Caki2 (cell line): Measurements from ENCODE around the gene CDH4. TPM values are rescaled to one million over a fixed set of nuclear protein-coding genes. Genes with fewer than 3 reads are reported as not detected.
"Not testable (repeated sequence)": the region's sequence is repeated elsewhere in the genome, so short reads cannot be mapped to it uniquely, and the experiment has no call there.

Experiments used
- DNase-seq: peaks from one replicate; pipeline ENCODE4 v3.0.0-alpha.2; 2015; ENCODE audit warnings: low read depth
- in situ Hi-C: cut with HindIII; loops from 2 replicates; pipeline ENCODE4 v1.10.0; 2016; ENCODE audit warnings: low sequenced_read_pairs, low pct_unique_long_range_greater_than_20kb, mixed read lengths
- total RNA-seq: library from RNA; depleted of rRNA; stranded (reverse); fragments of >200 nt; shearing (Covaris generic); gene quantifications from 2 replicates; pipeline ENCODE4 v1.2.3, GENCODE V29; 2014; ENCODE audit warnings: low replicate concordance

CDH4 gene
- total RNA-seq, 1 experiment from 2014 or later, result 2.7 TPM

DNA sequence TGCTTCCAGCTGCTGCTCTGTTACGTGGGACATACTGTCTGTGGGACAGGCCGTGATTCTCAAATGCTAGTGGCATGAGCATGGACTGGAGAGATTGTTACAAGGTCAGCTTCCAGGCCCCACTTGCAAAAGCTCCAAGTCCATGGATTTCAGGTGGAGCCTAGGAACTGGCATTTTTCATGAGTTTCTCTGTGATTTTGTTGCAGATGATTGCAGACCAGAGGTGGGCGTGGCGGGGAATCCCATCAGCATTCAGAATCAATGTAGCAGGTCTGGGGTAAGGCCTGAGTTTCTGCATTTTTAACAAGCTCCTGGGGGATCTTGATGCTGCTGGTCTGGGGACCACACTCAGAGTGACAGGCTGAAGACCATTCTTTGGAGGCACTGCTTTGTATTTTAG lies 2.4 kb upstream of the CDH4 start:
- DNase-seq, result no peak
- in situ Hi-C loops, result no loop called here

DNA sequence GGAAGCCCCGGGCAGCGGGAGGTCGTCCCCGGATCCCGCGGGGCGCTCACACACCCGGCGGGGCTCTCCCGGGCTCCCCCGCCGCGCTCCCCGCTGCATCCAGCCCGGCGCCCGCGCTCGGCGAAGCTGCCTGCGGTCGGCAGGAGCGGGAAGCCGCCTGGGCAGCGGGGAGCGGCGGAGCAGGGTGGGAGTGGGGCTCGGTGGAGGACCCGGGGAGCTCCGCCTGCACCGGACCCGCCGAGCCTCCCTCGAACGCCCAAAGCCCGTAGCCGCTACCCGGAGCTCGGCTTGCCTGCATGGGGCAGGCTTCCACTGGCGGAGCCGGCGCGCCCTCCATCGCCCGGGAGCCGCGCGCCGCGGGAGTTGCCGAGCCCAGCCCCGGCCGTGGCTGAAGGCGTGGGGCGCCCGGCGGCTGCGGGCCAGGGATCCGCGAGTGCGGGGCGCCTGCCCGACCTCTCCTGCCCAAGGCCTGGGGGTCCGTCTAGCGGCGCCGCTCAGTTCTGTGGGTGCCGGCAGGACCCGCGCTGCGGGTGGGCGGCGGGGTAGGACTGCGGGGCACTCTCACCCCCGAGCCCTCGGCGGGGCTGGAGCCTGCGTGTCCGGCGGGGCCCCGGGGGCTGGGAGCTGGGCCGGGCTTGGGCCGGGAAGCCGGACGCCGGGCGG lies 671 bp downstream of the CDH4 start:
- in situ Hi-C loops, result no loop called here

DNA sequence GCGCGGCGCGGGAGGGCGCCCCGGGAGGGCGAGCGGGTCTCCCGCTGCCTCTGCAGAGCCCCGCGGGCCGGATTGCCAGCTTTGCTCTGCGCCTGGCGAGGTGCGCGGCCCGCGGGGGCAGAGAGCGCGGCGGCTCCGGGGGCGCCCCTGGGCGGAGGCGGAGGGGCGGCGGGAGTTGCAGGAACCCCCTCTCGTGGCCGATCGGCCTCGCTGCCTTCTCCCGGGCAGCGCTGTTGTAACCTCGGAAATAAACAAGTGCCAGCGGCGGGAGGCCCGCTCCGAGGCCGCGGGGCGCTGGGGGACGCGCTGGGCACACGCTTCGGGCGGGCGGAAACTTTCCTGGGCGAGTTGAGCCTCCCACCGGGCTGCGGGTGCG lies 1.2 kb downstream of the CDH4 start:
- peak; percentile 31 for DNase-seq
- in situ Hi-C loops, result no loop called here

More for the DNA sequence above, 671 bp downstream of the CDH4 start:
- DNase-seq, result peak; percentile 44

DNA sequence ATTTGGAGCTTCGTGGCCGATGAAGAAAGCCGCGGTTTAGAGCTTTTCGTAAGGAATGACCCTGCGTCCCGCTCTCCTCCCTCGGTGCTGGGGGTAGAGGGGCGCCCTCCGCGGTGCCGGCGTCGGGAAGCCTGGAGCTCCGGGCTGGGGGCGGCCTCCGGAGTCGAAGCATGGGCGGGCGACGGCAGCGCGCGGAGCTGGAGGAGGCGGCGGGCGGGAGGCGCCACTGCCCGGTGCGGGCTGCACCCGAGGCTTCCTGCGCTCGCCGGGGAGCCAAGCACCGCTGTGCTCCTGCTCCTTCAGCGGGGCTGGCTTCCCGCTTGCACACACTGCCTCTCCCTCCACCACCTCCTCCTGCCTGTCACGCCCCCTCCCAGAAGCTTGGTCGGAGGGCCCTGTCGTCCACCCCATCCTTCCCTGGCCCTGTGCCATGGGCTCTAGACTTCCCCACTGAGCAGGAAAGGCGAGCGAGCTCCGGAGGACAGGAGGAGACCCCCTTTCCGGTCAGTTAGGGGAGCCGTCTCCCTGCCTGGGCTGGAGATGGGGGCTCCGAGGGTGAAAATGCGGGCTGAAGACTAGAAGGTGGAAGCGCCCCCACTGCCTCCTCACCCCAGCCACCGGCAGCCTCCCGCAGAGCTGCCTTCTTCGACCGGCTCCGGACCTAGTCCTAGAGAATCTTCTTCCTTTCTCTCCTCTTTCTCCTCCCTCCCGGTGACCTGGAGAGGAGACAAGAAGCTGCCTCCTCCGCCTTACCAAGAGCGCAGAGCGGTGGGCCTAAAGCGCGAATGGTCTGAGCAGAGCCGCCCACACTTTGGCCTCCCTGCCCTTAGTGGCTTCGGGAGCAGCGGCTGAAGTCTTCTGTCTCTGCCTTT lies 1.8 kb downstream of the CDH4 start:
- in situ Hi-C loops, result no loop called here
- no peak for DNase-seq

DNA sequence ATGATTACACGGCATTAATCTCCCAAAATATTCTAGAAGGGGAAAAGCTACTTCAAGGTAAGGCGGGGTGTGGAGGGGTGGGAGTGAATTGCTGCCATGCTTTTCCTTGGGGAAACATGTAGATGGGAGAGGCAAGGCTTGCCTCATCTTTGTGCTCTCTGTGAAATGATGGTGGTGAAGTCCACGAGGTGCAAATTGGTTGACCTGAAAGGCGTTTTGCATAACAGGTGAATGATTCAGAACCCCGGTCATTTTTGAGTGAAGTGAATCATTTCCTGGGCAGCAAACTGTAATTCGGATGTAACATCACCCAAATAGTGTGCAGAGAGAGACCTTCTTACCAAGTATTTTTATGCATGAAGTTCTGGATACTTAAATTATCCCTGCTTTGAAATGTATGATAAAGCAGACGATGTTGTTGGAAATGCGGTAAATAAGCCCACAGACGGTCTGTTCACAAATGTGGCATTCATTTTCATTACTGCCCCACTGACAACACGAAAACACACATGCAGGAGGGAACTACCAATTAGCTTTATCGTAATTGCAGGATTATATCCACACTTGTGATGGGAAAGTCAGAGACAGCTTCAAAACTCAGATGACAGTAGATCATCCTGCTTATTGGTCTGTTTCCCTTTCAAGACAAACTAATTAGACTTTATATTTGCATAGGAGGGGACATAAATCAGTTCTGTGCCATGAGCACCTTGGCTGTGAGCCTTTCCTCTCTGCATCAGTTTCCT lies 3.0 kb downstream of the CDH4 start:
- DNase-seq, result no peak
- in situ Hi-C loops, result no loop called here

DNA sequence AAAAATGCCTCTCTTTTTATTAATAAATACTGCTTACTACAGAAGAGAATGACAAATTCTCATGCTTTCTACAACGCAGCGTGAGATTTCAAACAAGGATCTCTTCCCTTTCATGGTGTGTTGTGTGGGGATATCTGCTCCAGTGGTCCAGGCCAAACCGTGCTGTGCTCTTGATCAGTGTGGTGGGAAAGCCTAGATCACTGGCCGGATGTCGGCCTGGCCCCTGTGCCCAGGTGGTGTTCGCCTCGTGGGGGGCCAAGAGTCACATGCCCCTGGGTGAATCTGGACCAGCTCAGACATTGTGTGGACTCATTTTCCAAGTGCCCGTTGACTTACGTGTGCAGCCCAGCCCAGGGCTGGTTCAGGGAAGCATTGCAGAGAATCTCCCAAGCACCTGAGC lies 4.3 kb downstream of the CDH4 start:
- no peak for DNase-seq
- in situ Hi-C loops, result no loop called here

DNA sequence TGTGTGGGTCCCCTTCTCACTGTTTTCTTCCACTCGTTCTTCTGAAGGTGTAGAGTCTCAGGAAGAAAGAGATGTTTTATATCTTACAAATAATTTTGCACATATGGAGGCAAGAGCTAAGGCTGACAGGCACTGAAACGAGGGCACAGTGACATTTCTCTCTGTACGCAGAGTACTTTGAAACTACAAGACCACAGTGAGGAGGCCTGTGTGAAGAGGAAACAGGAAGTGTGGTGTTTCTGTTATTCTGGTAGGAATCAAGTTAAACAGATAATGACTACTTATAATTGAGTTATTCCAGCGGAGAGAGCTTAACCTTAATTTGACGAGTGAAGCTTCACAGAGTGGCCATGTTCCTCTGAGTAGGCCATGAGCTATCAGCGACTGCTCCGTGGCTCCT lies 4.8 kb downstream of the CDH4 start:
- no peak for DNase-seq
- in situ Hi-C loops, result no loop called here

DNA sequence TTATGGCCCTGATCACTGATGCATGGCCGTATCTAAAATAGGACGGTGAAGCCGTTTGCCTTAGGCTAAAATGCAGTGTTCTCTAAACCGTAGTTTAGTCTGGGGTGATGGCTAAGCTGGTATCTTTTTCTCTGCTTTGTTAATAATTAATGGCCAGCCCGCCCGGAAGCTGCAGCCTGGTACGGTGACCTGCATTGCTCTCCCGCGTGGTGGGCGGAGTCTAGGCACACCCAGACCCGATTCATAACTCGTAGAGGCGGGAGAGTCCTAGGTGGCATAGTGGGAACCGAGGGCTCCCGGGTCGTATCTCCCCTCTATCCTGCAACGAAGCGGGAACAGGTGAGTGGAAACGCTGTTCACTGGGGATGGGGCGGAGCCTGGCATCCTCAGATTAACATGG lies 5.5 kb downstream of the CDH4 start:
- DNase-seq, result no peak
- in situ Hi-C loops, result no loop called here

DNA sequence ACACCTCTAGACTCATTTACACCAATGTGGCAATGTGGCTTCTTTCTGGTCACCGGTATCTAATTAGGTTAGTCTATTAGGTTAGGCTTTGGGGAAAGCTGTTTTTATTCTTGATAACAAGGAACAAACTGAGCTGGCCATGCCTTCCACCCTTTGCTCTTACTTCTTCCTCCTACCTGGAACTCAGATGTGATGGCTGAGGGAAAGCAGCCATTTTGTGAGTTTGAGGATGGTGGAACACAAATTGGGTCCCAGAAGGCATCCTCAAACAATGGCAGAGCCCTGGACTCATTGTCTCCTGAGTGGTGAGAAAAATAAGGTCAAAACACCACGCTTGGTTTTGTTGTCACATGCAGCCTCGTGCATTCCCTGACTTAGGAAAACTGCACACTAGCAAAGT lies 7.7 kb downstream of the CDH4 start:
- DNase-seq, result no peak
- in situ Hi-C loops, result no loop called here

DNA sequence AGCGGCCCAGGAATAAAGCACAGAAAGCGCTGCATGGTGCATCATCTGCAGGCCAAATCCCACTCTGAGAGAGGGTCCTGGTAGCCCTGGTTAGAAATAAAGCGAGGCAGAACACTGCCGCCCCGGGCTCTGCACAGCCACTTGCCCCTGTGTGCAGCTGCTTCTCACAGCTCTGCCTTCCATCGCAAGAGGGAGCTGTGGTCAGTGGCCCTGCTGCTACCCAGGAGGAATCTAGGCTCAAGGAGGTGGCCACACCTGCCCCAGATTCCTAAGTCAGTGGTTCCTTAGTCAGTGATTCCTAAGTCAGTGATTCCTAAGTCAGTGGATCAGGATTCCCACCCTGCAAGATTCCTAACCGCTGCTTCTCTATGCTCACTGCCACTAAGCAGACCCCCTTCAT lies 8.8 kb downstream of the CDH4 start:
- no peak for DNase-seq
- in situ Hi-C loops, result no loop called here

DNA sequence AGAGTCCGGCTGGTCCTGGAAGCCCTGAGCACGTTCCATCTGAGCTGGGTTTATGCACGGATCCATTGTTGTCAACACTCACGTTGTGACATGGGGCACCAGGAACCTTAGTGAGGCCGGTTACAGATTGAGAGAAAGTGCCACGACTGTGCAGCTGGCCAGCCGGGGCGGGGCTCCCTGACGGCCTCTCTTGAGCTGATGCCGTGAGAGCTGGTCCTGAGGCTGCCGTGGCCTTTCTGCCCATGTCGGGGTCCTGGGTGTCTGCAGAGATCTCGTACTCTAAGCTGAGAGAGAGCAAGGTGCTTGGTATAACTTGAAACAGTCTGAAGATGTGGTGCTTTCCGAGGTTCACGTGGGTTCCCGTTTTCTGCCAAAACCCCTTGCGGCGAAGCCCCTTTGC lies 10.0 kb downstream of the CDH4 start:
- in situ Hi-C loops, result no loop called here
- no peak for DNase-seq

DNA sequence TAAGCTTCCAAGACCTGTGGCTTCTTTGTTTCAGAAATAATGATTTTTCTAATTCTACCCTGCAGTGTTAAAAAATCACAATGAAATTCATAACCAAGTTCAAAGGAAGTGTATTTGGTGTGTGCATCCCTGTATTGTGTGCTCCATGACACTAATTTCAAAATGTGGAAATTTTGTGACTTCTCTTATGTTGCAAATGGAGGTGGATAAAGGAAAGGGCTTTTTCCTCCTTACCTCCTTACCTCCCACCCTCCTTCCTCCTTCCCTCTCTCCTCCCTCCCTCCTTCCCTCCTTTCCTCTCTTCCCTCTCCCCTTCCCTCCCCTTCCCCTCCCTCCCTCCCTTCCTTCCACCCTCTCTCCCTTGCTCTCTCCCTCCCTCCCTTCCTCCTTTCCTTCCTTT lies 10.5 kb downstream of the CDH4 start:
- in situ Hi-C loops, result no loop called here
- DNase-seq, result no peak

DNA sequence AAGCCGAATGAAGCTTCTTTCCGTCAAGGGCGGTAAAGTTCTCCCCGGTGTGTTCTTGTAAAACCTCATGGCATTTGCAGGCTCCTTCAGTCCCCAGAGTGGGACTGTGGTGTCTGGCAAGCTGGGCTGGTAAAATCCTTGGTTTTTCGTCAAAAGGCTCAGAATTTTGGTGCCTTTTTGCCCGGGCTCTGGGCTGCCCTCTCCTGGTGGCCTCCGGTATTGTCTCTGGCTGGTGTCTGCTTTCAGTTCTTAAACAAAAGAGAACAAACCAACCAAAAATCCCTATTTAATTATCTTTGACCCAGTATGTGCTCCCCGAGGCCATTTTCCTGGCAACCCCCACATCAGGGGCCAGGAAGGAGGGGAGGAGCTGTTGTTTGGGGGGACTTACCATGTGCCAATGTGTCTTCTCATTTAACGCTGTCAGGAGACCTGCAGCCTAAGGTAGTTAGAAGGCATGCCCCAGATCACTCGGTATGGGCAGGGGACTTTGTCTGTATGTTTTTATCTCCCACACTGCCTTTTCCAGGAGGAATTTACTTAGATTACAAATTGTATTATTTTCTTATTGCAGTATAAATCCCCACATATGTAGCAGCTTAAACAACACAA lies 11.1 kb downstream of the CDH4 start:
- peak; percentile 19 for DNase-seq
- in situ Hi-C loops, result no loop called here

DNA sequence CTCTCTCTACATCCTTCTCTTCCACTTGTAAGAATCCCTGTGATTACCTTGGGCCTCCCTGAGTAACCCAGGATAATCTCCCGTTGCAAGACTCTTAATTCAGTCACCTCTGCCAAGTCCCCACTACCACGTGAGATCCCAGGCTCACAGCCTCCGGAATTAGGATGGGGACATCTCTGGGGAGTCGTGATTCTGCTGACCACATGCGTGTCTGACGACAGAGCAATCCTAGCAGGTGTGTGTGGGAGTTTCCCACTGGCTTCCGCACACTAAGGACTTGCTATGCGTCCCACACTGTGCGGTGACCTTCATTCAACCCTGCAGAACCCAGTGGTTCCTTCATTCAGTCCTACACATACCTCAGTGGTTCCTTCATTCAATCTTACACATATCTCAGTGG lies 11.9 kb downstream of the CDH4 start:
- no peak for DNase-seq
- in situ Hi-C loops, result no loop called here

DNA sequence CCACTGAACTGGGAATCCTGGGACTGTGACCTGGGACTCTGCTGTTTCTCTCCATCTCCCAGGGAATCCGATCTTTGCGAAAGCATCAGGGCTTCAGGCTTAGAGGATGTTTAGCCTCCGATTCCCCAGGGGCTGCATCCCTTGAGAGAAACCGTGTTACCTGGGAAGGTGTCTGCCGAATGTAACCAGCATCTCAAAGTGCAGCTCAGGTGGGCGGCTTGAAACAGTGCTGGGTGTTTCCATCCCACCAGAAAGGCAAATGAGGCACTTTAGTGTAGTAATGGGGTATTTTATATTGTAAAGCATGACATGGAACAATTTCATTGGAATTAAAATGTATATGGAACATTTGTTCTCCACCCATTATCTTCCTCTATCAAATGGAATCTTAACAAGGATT lies 15.2 kb downstream of the CDH4 start:
- DNase-seq, result no peak
- in situ Hi-C loops, result no loop called here

DNA sequence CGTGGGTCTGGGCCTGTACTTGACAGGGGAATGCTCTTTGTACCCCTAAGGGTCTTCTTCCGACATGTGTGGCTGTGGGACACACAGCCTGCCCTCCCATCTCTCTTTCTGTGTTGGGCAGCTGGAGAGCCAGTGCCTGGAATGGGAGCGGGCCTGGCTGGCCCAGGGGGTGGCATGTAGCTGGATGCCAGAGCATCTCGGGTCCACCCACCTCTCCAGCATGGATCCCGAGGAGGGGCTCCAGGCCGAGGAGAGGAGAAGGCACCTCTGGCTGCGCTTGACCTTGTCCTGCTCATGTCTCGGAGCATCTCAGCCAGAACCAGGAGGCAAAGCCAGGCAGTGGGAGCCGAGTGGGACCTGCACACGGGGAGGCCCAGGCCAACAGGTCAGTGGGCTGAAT lies 16.0 kb downstream of the CDH4 start:
- DNase-seq, result no peak
- in situ Hi-C loops, result no loop called here

DNA sequence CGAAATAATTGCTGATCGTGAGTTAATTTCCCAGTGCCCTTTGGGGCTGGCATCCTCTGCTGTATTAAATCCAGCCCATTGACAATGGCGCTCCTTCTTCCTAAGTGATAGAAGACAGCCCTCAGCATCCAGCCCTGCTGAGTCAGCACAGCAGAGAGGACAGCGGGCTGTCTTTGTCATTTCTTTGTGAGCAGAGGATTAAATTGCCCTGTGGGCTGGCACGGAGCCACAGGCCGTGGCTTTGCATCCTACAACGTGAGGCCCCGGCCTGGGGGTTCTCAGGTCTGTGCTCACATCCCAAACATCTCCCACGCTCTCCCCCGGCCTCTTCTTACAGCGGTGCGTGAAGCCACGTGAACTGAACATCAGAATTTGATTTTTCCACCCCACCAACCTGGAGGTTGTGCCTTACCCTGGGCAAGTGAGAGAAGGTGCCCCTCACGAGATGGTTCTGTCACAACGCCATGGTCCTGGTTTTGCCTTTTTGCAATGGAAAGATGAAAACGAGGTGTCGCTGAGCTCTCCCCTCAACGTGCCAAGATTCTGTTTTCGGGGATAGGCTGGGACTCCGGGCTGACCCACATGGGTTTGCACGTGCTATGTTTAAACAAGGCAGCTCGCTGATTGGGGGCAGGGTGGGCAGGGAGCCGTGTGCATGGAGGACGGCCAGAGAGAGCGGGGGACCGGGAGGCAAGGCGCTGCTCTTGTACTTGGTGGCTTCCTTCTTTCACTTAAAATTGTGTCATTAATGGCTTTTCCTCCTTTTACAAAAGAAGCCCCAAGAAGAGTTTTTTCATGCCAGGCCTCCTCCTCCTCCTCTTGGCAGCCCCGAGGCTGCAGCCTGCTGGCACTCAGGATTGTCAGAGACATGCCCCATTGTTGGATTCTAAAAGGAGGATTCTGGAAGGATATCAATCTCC lies 19.5 kb downstream of the CDH4 start:
- in situ Hi-C loops, result no loop called here
- DNase-seq, result no peak

DNA sequence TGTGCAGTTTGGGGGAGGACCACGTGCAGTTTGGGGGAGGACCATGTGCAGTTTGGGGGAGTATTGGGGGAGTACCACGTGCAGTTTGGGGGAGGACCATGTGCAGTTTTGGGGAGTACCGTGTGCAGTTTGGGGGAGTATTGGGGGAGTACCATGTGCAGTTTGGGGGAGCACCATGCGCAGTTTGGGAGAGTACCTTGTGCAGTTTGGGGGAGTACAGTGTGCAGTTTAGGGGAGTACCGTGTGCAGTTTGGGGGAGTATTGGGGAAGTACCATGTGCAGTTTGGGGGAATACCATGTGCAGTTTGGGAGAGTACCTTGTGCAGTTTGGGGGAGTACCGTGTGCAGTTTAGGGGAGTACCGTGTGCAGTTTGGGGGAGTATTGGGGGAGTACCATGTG lies 21.0 kb downstream of the CDH4 start:
- in situ Hi-C loops, DNase-seq: not testable (repeated sequence)
